H1 (cell line): ENCODE results near the gene PEX5L. TPM values are rescaled to one million over a fixed set of nuclear protein-coding genes. Genes with fewer than 3 reads are reported as not detected.

Source experiments
- CTCF ChIA-PET: fragments of 300-600 bp; sonication (Branson Sonifier 250); formaldehyde crosslinking; loops from one replicate; lab custom pipeline; 2021; ENCODE audit not compliant: partially characterized antibody; lab: Charles Lee
- POLR2A ChIA-PET: fragments of 300-600 bp; sonication (Branson Sonifier 250); formaldehyde crosslinking; loops from one replicate; lab custom pipeline; 2021; ENCODE audit warnings: inconsistent platforms; ENCODE audit not compliant: partially characterized antibody; lab: Charles Lee
- DNase-seq, 2 experiments: peaks; one replicate each; pipeline versions ENCODE4 v3.0.0 to v3.0.0-alpha.2; 2010 to 2022; ENCODE audit warnings: low spot score in 2 of 2, low read depth in 1 of 2, mixed read lengths in 1 of 2
- FAIRE-seq: peaks from 2 replicates; lab custom pipeline; 2011; peaks lifted over from hg19 to GRCh38; lab: Jason Lieb, UNC
- H2AFZ ChIP-seq: 2 replicates; pipeline ENCODE4 v1.8.1; 2012; ENCODE audit warnings: low read length, inconsistent platforms
- H2AK5ac ChIP-seq: 2 replicates; pipeline ENCODE4 v1.6.1; 2013; ENCODE audit warnings: low read depth, low read length
- H2BK120ac ChIP-seq: replicated peaks from 2 replicates; pipeline ENCODE3; 2013; ENCODE audit warnings: low read depth, low read length, inconsistent platforms
- H2BK12ac ChIP-seq: 2 replicates; pipeline ENCODE4 v1.6.1; 2013; ENCODE audit warnings: low read depth, low read length
- H2BK15ac ChIP-seq: 2 replicates; pipeline ENCODE4 v1.6.1; 2013; ENCODE audit warnings: low read length
- H2BK20ac ChIP-seq: 2 replicates; pipeline ENCODE4 v1.6.1; 2013; ENCODE audit warnings: low read length
- H2BK5ac ChIP-seq: 2 replicates; pipeline ENCODE4 v1.6.1; 2013; ENCODE audit warnings: low read depth, low read length
- H3K14ac ChIP-seq: 2 replicates; pipeline ENCODE4 v1.6.1; 2013; ENCODE audit warnings: inconsistent platforms; ENCODE audit not compliant: insufficient read length
- H3K18ac ChIP-seq: 2 replicates; pipeline ENCODE4 v1.6.1; 2013; ENCODE audit warnings: low read length; ENCODE audit errors: extremely low read depth
- H3K23ac ChIP-seq: 2 replicates; pipeline ENCODE4 v1.6.1; 2013; ENCODE audit warnings: inconsistent platforms; ENCODE audit not compliant: insufficient read length
- H3K23me2 ChIP-seq: 2 replicates; pipeline ENCODE4 v1.6.1; 2013; ENCODE audit warnings: low read depth, low read length
- H3K27ac ChIP-seq: 2 replicates; pipeline ENCODE4 v1.6.1; 2011; ENCODE audit warnings: low read depth, low read length, inconsistent platforms
- H3K27me3 ChIP-seq, 4 experiments: replicated peaks in 1 of 4; 1 replicate in 1 of 4; 2 replicates in 3 of 4; pipeline versions ENCODE4 v1.6.1 to v1.8.1; 2011 to 2013; ENCODE audit warnings: low read length in 3 of 4, mild to moderate bottlenecking in 3 of 4, inconsistent platforms in 2 of 4, mixed read lengths in 2 of 4, moderate library complexity in 1 of 4; ENCODE audit not compliant: control insufficient read depth in 3 of 4, insufficient read depth in 3 of 4; ENCODE audit errors: extremely low read depth in 1 of 4
- H3K36me3 ChIP-seq, 4 experiments: 2 replicates each; pipeline versions ENCODE4 v1.6.1 to v1.8.1; 2011 to 2013; ENCODE audit warnings: mild to moderate bottlenecking in 4 of 4, low read length in 3 of 4, moderate library complexity in 2 of 4, control low read depth in 1 of 4, inconsistent platforms in 1 of 4; ENCODE audit not compliant: insufficient read depth in 4 of 4, control insufficient read depth in 2 of 4
- H3K4ac ChIP-seq: replicated peaks from 2 replicates; pipeline ENCODE3; 2013; ENCODE audit warnings: low read length, low read depth, mixed read lengths, inconsistent platforms; ENCODE audit not compliant: insufficient read length
- H3K4me1 ChIP-seq, 4 experiments: replicated peaks in 1 of 4; 1 replicate in 1 of 4; 2 replicates in 3 of 4; pipeline versions ENCODE4 v1.6.1 to v1.8.1; 2011 to 2013; ENCODE audit warnings: low read length in 3 of 4, inconsistent platforms in 2 of 4, mixed read lengths in 1 of 4; ENCODE audit not compliant: insufficient read depth in 4 of 4, control insufficient read depth in 3 of 4
- H3K4me2 ChIP-seq, 2 experiments: 2 replicates each; pipeline versions ENCODE4 v1.6.1 to v1.8.1; 2011 to 2013; ENCODE audit warnings: low read depth in 2 of 2, low read length in 2 of 2, control low read depth in 1 of 2, inconsistent platforms in 1 of 2, mild to moderate bottlenecking in 1 of 2; ENCODE audit not compliant: insufficient read depth in 1 of 2
- H3K4me3 ChIP-seq, 4 experiments: fragments of 200-600, 300-600 bp in 1 of 4; sonication (generic), shearing (Covaris generic), sonication (Bioruptor Twin) in 1 of 4; 2 replicates each; pipeline versions ENCODE4 v1.5.1 to v1.8.1; 2011 to 2016; ENCODE audit warnings: low read length in 4 of 4, low read depth in 3 of 4, control low read depth in 2 of 4, inconsistent platforms in 2 of 4, mild to moderate bottlenecking in 2 of 4, mixed read lengths in 1 of 4, moderate library complexity in 1 of 4; ENCODE audit not compliant: insufficient read depth in 2 of 4; ENCODE audit errors: extremely low read depth in 1 of 4
- H3K56ac ChIP-seq: replicated peaks from 2 replicates; pipeline ENCODE3; 2013; ENCODE audit warnings: low read depth, mild to moderate bottlenecking, mixed read lengths, low read length, inconsistent platforms; ENCODE audit not compliant: insufficient read length
- H3K79me1 ChIP-seq: 2 replicates; pipeline ENCODE4 v1.6.1; 2013; ENCODE audit warnings: low read depth, low read length, control low read depth
- H3K79me2 ChIP-seq, 2 experiments: 2 replicates each; pipeline versions ENCODE4 v1.6.1 to v1.8.1; 2012 to 2013; ENCODE audit warnings: low read length in 2 of 2, mild to moderate bottlenecking in 2 of 2, inconsistent platforms in 1 of 2; ENCODE audit not compliant: insufficient read depth in 2 of 2, control insufficient read depth in 1 of 2
- H3K9ac ChIP-seq, 4 experiments: replicated peaks in 1 of 4; 1 replicate in 1 of 4; 2 replicates in 3 of 4; pipeline versions ENCODE4 v1.6.1 to v1.8.1; 2011 to 2013; ENCODE audit warnings: low read depth in 3 of 4, low read length in 3 of 4, control low read depth in 2 of 4, mild to moderate bottlenecking in 2 of 4, moderate library complexity in 2 of 4, inconsistent platforms in 1 of 4; ENCODE audit errors: extremely low read depth in 1 of 4
- H3K9me3 ChIP-seq, 2 experiments: 2 replicates each; pipeline versions ENCODE4 v1.6.1 to v1.8.1; 2012 to 2013; ENCODE audit warnings: mild to moderate bottlenecking in 2 of 2, moderate library complexity in 2 of 2, control low read depth in 1 of 2, inconsistent platforms in 1 of 2, low read depth in 1 of 2, low read length in 1 of 2, mixed read lengths in 1 of 2; ENCODE audit not compliant: insufficient read depth in 2 of 2
- H4K20me1 ChIP-seq, 2 experiments: replicated peaks in 1 of 2; 2 replicates each; pipeline versions ENCODE3 to v1.8.1; 2011 to 2013; ENCODE audit warnings: inconsistent platforms in 2 of 2, low read length in 2 of 2, mild to moderate bottlenecking in 1 of 2; ENCODE audit not compliant: insufficient read depth in 2 of 2, control insufficient read depth in 1 of 2
- H4K5ac ChIP-seq: 2 replicates; pipeline ENCODE4 v1.6.1; 2013; ENCODE audit warnings: low read length, low read depth, mixed read lengths, inconsistent platforms; ENCODE audit not compliant: insufficient read length
- H4K8ac ChIP-seq: 2 replicates; pipeline ENCODE4 v1.8.0; 2013; ENCODE audit warnings: mild to moderate bottlenecking, moderate library complexity, low read length, inconsistent platforms; ENCODE audit not compliant: insufficient read depth; ENCODE audit errors: extremely low read depth
- H4K91ac ChIP-seq: replicated peaks from 2 replicates; pipeline ENCODE3; 2013; ENCODE audit warnings: low read length, mixed read lengths, inconsistent platforms; ENCODE audit not compliant: insufficient read length
- CBX5 ChIP-seq: fragments of 300-800, 300-1000 bp; sonication (generic); IDR thresholded peaks from 2 replicates; pipeline ENCODE4 v1.7.1; 2016; ENCODE audit warnings: antibody characterized with exemption, low read length, low read depth
- CEBPB ChIP-seq: IDR thresholded peaks from 2 replicates; pipeline ENCODE4 v1.6.1; 2012; ENCODE audit warnings: low read depth, low read length
- EGR1 ChIP-seq: IDR thresholded peaks from 2 replicates; pipeline ENCODE4 v1.6.1; 2011; ENCODE audit warnings: low read depth, low read length, borderline replicate concordance
- FOSL1 ChIP-seq: IDR thresholded peaks from 2 replicates; pipeline ENCODE4 v1.6.1; 2011; ENCODE audit warnings: mild to moderate bottlenecking, low read depth, low read length, moderate library complexity; ENCODE audit not compliant: insufficient read depth
- GABPA ChIP-seq: IDR thresholded peaks from 2 replicates; pipeline ENCODE4 v1.6.1; 2011; ENCODE audit warnings: mild to moderate bottlenecking, low read length, moderate library complexity, borderline replicate concordance; ENCODE audit not compliant: insufficient read depth
- GTF2F1 ChIP-seq: IDR thresholded peaks from 2 replicates; pipeline ENCODE4 v1.6.1; 2012; ENCODE audit warnings: low read depth, low read length, improper control_type of control experiment, borderline replicate concordance
- POU5F1 ChIP-seq: IDR thresholded peaks from 2 replicates; pipeline ENCODE4 v1.6.1; 2011; ENCODE audit warnings: low read depth, mild to moderate bottlenecking, low read length, moderate library complexity
- SP1 ChIP-seq: IDR thresholded peaks from 2 replicates; pipeline ENCODE4 v1.6.1; 2011; ENCODE audit warnings: low read depth, low read length
- SUZ12 ChIP-seq: fragments of 200-600 bp; sonication (generic); IDR thresholded peaks from 2 replicates; pipeline ENCODE4 v1.6.1; 2012; ENCODE audit warnings: mild to moderate bottlenecking, inconsistent platforms, low read length, moderate library complexity, mixed read lengths
- TAF1 ChIP-seq: IDR thresholded peaks from 2 replicates; pipeline ENCODE4 v1.6.1; 2011; ENCODE audit warnings: mild to moderate bottlenecking, low read depth, low read length
- TEAD4 ChIP-seq: IDR thresholded peaks from 2 replicates; pipeline ENCODE4 v1.6.1; 2012; ENCODE audit warnings: low read depth, low read length, inconsistent platforms, mixed read lengths
- WGBS, 2 experiments: shearing (Covaris generic) in 1 of 2; methylation state at CpG; one replicate each; pipeline versions ENCODE4 v1.1.6 to v1.1.7; 2013 to 2015; ENCODE audit warnings: low lambda C conversion rate in 2 of 2, mixed read lengths in 2 of 2, inconsistent platforms in 1 of 2, low coverage in 1 of 2, missing lambda C conversion rate in 1 of 2; ENCODE audit not compliant: insufficient replicate concordance in 2 of 2, insufficient coverage in 1 of 2, insufficient read length in 1 of 2; ENCODE audit errors: extremely low coverage in 1 of 2, missing lambda C conversion rate in 1 of 2; 5-methylcytosine and 5-hydroxymethylcytosine counted together
- polyA plus RNA-seq, 7 experiments: library from polyadenylated mRNA; depleted of rRNA in 3 of 7; stranded (reverse) in 5 of 7; unstranded in 2 of 7; fragments of >200 nt in 5 of 7; fragments of 200-250 nt in 2 of 7; gene quantifications; 1 replicate in 5 of 7; 2 replicates in 1 of 7; 4 replicates in 1 of 7; pipeline versions ENCODE4 v1.2.1 to v1.2.3, GENCODE V29; 2011 to 2013; ENCODE audit warnings: missing spikeins in 2 of 7, mixed read lengths in 2 of 7
- total RNA-seq: library from RNA; stranded (reverse); fragmentation: NEBNext Ultra II Directional; extraction: Animal tissue kit (Norgen Biotek cat#: 25700); gene quantifications from 2 replicates; pipeline ENCODE4 v1.2.1, GENCODE V29; 2021

The PEX5L gene
- total and polyA plus RNA-seq, 2 of the 8 experiments (the other 6 are each of a cell fraction or from before 2014, with no cell fraction given), result 0.80 to 4.2 TPM

- H2AFZ ChIP-seq, result no peak overlapping the region
- no peak overlapping the region for H3K23ac ChIP-seq
- no peaks in the 10 kb centered on the region for H4K20me1 ChIP-seq
- H3K79me1 ChIP-seq, result no peaks in the 10 kb centered on the region
- no peaks in the 10 kb centered on the region for H3K79me2 ChIP-seq
- no peak overlapping the region for H2BK20ac ChIP-seq
- CTCF ChIA-PET, result interaction anchor here (0.6 kb wide), 1 partner anchor 195 kb away, joined by 3 read pairs; no protein-coding TSS in a partner anchor
- H3K9me3 ChIP-seq, result no peaks in the 10 kb centered on the region; a peak in 1 of 4 replicates
- no peaks in the 10 kb centered on the region for H3K23me2 ChIP-seq
- no peak overlapping the region for H2AK5ac ChIP-seq
- no peaks in the 10 kb centered on the region for H3K36me3 ChIP-seq
- H2BK5ac ChIP-seq, result no peak overlapping the region
- no peak for FAIRE-seq
- DNase-seq, result no peak
- no peak overlapping the region for H4K8ac ChIP-seq
- H2BK15ac ChIP-seq, result no peak overlapping the region
- H2BK12ac ChIP-seq, result no peak overlapping the region
- no peak overlapping the region for H3K4me3 ChIP-seq
- POLR2A ChIA-PET, result no interaction called here
- no peak overlapping the region for H3K56ac ChIP-seq
- no peak overlapping the region for H3K18ac ChIP-seq
- no peak for TF ChIP-seq GTF2F1
- no peak for TF ChIP-seq TAF1
- TF ChIP-seq CBX5, result no peak
- no peak for TF ChIP-seq POU5F1
- no peak for TF ChIP-seq FOSL1
- no peak for TF ChIP-seq CEBPB
- no peak for TF ChIP-seq EGR1
- TF ChIP-seq TEAD4, result no peak
- no peak for TF ChIP-seq SUZ12
- no peak for TF ChIP-seq GABPA
- no peak for TF ChIP-seq SP1
- H3K27me3 ChIP-seq, result peaks cover 0 to 1% (median 0%) of the 10 kb centered on the region in 4 experiments; a peak in 1 of 7 replicates
- no peak overlapping the region for H3K4ac ChIP-seq
- WGBS, 2 experiments, result 91% methylated on average over 2 of the region's 2 CpGs; no CpG with 5 or more reads in 1 of the 2 experiments
- H3K27ac ChIP-seq, result no peak overlapping the region
- no peak overlapping the region for H2BK120ac ChIP-seq
- no peaks in the 10 kb centered on the region for H3K4me1 ChIP-seq
- H3K9ac ChIP-seq, result no peak overlapping the region
- H4K5ac ChIP-seq, result no peak overlapping the region
- no peak overlapping the region for H3K4me2 ChIP-seq
- no peak overlapping the region for H4K91ac ChIP-seq
- H3K14ac ChIP-seq, result no peak overlapping the region
Measured at GRCh38 chr3:180002006-180002405, 34.7 kb downstream of the PEX5L start.
